GM21717 (cell line): ENCODE results near the gene SEC14L6.
"Not testable (repeated sequence)": the region's sequence is repeated elsewhere in the genome, so short reads cannot be mapped to it uniquely, and the experiment has no call there.

Experiments
- ATAC-seq: cut with Tn5 transposase; IDR thresholded peaks from one replicate; pipeline ENCODE4 v1.9.1; 2021; ENCODE audit warnings: mild to moderate bottlenecking, moderate library complexity; ENCODE audit not compliant: unreplicated experiment

The SEC14L6 gene

DNA sequence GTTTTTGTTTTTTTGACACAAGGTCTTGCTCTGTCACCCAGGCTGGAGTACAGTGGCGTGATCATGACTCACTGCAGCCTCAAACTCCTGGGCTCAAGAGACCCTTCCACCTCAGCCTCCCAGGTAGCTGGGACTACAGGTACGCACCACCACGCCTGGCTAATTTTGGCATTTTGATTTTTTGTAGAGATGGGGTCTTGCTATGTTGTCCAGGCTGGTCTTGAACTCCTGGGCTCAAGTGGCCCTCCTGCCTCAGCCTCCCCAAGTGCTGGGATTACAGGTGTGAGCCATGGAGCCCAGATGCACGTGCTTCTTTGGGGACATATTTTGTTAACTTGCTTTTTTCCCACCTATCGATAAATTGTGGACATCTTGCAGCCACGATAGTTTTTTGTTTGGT, 20.7 kb upstream of the SEC14L6 start:
- ATAC-seq = not testable (repeated sequence)

DNA sequence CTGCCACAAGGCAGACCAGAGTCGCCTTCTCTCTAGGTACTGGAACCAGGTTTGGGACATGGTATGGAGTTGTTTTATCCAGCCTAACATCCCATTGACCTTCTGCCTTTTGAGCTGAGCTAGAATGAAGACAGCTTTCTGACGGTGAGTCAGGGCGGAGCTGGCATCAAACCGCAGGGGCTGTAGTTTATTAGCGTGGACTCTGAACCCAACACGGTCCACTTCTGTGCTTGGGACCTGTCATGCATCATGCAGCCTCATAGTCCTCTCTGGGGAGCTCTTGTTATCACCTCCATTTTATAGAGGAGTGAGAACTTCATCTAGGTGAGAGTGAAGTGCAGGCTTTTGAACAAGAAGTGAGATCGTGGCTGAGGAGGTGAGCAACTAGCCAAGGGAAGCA, 19.6 kb upstream of the SEC14L6 start:
- no peak for ATAC-seq

DNA sequence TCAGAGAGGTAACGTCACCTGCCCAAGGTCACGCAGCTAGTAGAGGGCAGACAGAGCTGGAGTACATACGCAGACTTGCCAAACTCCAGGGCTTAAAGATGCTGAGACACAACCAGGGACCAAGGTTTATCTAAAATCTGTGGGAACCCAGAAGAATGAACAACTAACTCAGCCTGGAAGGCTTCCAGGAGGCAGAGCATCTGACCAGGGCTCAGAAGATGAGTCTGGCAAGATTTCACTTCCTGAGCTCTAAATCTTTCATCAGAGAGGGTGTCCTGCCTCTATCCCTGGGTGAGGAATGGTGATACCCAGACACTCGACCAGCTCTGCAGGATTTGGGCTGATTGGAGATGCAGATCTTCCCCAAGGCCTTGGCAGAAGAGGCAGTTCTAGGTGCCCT, 18.8 kb upstream of the SEC14L6 start:
- no peak for ATAC-seq

DNA sequence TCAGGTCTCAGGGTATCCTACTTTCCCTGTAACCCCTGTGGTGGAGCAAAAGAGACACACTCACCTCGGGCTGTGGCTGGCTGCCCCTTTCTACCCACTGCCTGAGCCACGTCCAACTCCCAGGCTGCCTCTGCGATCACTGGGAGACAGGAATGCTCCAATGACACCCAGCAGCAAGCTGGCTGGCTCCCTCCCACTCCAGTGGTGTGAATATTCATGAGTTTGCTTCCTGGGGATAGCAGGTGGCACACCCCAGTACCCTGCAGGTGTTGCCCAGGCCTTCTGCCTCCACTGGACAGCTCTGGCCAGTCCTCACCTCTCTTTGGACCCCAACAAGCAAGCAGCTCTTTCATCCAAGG, 18.2 kb upstream of the SEC14L6 start:
- ATAC-seq = no peak

DNA sequence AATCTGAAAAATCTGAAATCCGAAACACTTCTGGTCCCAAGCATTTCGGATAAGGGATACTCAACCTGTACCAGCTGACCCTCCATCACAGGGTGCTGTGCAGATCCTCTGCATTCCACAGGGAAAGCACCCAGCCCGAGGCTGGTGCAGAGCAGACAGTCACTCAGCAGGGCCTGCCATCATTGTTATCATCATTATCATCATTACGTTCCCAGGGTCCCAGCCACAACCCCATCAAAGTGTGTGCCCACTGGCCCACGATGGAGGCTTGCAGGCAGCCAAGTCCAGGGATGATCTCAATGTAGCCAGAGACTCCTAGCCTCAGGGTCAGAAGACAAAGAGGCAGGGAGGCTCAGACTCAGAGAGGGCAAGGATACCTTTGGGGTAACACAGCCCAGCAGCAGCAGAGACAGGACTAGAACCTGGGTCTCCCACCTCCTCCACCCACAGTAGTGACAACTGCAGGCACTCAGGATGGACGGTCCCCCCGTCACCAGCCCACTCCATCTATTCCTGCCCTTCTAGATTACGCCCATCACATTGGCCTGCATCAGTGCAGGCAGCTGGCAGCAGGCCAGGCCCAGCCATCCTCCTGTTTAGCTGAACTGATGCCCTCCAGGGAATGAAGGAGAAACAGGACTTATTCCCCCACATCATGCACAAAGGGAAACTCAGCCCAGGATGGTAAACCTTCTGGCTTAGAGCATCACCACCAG, 17.7 kb upstream of the SEC14L6 start:
- ATAC-seq = no peak

DNA sequence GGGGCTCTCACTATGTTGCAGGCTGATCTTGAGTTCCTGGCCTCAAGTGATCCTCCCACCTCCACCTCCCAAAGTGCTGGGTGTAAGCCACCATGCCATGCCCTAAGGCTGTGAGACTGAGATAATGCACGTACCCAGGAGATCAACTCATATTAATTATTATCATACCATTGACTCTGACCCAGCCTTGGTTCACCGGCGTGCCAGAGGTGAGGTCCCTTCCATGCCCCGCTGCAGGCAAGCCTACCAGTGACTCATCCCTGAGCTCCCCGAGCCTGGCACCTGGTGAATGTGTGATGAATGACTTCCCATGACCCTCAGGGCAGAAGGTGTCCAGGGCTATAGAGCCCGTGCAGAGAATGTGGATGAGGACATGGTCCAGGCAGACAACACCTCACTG, 15.8 kb upstream of the SEC14L6 start:
- no peak for ATAC-seq

DNA sequence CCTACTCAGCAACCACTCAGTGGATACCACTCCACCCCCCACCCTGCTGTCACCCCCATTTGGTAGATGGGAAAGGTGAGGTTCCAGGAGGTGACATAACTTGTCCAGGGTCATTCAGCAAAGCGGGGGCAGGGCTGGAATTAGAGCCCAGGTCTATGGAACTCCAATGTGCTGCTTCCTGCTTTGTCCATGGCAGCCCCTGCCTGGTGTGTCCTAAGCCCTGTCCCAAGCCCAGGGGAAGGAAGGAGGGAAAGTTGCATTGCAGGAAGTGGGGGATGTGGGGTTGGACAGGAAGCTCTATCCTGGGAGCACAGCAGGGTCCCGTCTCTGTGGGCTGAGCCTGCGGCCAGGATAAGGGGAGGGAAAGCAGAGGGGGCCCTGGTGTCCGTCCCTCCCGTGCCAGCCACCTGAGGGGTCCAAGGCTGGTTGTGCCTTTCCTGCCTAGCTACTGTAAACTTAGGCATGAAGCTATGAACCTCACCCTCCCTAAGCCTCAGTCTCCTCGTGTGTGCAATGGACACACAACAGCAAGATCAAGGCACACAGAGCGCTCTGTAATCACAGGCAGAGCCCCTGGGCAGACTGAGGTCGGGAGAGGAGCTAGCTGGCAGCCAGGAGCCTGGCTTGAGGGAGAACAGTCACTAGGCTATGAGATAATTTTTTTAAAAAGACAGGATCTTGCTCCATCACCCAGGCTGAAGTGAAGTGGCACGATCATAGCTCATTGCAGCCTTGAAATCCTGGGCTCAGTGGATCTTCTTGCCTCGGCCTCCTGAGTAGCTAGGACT, 15.1 kb upstream of the SEC14L6 start:
- ATAC-seq = no peak

DNA sequence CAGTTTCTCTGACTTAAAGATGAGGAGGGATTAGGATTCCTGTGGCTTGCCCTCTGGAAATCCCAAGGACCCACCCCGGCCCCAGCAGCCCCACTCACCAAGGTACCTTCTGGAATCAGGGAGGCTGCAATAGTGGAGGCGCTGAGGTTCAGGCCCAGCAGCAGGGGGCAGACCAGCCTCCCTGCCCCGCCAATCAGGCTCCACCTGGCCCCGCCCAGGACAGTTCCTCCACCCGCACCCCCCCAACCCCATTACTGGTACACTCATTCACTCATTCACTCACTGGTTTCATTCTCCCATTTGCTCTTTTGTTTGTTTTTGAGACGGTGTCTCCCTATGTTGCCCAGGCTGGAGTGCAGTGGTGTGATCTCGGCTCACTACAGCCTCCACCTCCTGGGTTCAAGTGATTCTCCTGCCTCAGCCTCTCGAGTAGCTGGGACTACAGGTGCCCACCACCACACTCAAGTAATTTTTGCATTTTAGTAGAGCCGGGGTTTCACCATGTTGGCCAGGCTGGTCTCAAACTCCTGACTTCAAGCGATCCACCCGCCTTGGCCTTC, 14.2 kb upstream of the SEC14L6 start:
- ATAC-seq = not testable (repeated sequence)

DNA sequence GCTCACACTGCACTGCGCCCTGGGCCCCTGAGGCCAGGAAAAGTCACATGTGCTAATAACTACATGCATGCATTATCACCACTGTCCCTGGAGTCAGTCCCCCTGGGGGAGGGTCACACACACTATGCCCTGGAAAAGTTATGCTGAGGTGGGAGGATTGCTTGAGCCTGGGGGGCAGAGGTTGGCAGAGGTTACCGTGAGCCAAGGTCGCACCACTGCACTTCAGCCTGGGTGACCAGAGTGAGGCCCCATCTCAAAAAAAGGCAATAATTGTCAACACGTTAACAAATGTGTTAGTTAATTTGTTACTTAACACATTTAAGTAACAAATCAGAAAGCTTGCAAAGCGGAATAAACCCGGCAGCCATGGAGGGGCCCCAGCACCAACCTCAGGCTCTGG, 13.3 kb upstream of the SEC14L6 start:
- ATAC-seq = no peak

DNA sequence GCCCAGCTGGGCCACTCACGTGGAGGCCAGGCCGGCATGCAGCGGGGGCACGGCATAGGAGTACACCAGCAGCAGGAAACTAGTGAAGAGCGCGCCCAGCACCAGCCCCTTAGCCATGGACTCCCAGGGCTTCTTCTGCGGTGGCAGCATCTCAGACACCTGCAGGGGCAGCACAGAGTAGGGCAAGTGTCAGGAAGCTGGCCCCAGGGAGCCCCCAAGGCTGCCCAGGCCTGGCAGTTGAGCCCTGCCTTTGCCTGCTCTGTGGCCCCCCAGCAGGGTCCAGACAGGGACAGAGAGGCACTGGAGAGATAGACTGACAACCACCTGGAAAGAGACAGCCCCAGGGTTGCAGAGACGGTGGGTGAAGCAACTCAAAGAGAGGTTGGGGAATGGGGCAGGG, 10.7 kb upstream of the SEC14L6 start:
- ATAC-seq = no peak

DNA sequence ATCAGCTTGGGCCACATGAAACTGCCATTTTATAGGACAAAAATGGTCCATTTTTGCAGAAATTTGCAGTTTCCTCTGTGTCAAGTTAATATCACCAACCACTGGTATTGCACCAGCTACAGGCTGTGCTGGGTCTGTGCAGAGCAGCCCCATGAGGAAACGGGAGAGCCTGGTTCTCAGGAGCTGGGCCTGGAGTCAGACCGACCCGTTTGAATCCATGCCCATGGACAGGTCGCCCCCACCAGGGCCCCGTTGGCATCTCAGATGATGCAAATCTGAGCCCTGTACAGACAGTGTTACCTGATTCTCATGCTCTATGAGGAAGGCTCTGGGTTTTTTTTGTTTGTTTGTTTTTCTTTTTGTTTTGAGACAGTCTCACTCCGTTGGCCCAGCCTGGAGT, 9.8 kb upstream of the SEC14L6 start:
- ATAC-seq = no peak

DNA sequence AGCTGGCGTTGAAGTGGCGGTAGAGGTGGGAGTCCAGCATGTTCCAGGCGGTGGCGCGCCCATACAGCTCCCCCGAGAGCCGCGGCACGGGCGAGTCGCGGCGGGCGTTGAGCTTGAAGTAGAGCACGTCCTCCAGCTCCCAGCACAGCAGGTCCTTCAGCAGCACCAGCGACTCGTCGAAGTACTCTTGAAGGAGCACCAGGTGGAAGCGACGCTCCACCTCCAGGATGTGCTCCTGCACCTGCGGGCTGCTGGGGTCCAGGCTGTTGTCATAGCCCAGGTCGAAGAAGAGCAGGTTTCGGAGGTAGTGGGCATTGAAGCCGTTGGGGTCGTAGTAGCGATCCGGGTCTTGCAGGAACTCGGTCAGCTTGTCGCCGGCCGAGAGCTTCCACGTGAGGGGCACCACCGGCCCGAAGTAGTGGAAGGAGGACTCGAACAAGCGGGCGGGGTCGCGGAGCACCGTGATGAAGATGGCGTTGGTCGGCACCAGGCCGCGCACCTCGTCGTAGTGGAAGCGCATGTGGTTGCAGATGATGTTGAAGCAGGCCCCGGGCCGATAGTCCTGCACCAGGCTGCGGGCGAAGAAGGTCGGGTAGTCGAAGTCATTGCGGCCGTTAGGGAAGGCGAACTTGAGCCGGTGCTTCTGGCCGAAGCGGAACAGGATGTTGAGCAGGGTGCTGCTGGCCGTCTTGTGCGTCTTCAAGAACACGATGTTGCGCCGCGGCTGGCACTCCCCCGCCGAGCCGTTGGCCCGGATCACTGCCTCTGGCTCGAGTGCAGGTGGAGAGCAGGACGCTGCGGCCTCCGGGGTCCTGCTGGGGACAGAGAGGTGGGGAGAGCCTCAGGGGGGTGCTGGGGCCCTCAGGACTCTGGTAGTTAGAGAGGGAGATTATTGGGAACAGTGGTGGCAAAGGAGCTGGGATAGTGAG, 9.0 kb upstream of the SEC14L6 start:
- no peak for ATAC-seq

DNA sequence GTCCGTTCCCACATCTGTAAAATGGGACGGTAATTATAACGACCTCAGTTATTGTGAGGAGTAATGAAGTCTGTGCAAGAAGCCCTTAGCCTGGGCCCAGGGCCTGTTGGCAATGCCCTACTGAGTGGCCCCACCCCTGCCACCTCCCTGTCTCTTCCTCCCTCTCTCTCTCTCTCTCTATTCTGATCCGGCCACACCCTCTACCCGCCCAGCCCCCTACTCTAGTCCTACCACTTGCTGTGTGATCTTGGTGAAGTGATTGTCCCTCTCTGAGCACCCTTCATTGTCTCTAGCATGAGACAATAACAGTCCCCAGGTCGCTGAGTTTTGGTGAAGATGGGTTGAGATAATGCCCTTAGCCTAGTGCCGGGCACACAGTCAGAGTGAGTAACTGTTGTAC, 7.4 kb upstream of the SEC14L6 start:
- ATAC-seq = no peak

DNA sequence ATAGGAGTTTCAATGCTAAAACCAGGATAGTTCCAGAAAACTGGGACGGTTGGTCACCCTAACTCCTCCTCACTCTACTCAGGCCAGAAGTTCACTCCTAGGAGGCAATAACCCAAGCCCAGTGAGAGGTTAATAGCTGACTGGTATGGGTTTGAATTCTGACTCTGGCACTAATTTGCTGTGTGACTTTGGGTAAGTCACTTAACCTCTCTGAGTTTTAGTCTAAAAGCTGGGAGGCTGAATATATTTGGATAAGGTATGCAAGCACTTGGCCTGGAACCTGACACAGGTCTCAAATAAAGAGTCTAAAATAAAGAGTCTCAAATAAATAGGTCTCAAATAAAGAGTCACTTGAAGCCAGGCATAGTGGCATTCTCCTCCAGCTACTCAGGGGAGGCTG, 6.2 kb upstream of the SEC14L6 start:
- ATAC-seq = no peak

DNA sequence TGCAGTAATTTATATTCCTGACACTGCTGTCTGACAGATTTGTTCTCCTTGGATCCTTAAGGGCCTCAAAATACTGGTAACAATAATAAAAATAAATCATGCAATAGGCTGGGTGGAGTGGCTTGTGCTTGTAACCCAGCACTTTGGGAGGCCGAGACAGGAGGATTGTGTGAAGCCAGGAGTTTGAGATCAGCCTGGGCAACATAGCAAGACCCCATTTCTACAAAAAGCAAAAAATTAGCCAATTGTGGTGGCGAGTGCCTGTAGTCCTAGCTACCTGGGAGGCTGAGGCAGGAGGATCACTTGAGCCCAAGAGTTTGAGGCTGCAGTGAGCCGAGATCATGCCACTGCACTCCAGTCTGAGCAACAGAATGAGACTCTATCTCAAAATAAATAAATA, 5.3 kb upstream of the SEC14L6 start:
- ATAC-seq = not testable (repeated sequence)

DNA sequence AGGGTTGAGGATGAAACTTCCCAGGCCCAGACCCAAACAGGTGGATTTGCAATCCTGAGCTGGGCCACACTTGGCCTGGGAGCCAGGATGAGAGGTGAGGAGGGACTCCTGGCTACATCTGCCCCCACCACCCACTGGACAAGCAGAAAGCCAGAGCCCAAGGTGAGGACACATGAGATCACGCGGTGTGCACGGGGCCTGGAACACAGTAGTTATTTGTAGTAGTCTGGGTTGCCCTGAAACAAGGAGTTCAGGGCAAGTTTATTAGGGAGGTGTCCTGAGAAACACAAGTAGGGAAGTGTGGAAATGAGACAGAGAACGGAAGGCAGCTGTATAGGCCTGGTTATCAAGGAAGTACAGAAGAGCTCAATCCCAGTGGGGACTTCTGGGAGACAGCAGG, 647 bp upstream of the SEC14L6 start:
- ATAC-seq = no peak

DNA sequence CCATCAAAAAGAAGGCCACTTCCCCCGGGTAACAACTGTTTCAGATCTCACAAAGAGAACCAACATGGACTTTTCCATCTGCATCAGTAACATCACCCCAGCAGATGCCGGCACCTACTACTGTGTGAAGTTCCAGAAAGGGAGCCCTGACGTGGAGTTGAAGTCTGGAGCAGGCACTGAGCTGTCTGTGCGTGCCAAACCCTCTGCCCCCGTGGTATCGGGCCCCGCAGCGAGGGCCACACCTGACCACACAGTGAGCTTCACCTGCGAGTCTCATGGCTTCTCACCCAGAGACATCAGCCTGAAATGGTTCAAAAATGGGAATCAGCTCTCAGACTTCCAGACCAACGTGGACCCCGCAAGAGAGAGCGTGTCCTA, 3.7 kb downstream of the SEC14L6 start:
- ATAC-seq = no peak

DNA sequence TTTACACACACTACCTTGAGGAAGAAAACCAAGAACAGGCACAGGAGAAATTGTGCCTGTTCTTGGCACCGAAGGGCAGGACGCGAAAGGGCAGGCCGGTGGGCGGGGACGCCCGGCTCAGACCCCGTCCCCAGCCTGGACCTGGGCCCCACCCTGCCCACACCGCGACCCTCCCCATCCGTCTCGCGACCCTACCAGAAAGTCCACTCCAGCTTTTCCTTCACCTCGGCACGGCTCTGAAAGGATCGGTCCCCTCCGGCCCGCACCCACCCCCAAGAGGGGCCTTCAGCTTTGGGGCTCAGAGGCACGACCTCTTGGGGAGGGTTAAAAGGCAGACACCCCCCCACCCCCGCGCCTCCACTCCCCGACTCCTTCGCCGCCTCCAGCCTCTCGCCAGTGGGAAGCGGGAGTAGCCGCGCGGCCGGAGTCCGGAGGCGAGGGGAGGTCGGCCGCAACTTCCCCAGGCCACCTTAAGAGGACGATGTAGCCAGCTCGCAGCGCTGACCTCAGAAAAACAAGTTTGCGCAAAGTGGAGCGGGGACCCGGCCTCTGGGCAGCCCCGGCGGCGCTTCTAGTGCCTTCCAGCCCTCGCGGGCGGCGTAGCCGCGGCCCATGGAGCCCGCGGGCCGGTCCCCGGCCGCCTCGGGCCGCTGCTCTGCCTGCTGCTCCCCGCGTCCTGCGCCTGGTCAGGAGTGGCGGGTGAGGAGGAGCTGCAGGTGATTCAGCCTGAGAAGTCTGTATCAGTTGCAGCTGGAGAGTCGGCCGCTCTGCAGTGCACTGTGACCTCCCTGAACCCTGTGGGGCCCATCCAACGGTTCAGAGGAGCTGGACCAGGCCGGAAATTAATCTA, 4.4 kb downstream of the SEC14L6 start:
- no peak for ATAC-seq

DNA sequence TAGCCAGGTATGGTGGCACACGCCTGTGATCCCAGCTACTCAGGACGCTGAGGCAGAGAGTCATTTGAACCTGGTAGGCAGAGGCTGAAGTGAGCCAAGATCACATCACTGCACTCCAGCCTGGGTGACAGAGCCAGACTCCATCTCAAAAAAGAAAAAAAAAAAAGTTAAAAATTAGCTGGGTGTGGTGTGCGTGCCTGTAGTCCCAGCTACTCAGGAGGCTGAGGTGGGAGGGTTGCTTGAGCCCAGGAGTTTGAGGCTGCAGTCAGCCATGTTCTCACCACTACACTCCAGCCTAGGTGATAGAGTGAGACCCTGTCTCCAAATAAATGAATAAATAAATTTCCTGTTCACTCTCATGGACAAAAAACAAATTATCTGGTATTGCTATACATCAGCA, 5.0 kb downstream of the SEC14L6 start:
- ATAC-seq = not testable (repeated sequence)

DNA sequence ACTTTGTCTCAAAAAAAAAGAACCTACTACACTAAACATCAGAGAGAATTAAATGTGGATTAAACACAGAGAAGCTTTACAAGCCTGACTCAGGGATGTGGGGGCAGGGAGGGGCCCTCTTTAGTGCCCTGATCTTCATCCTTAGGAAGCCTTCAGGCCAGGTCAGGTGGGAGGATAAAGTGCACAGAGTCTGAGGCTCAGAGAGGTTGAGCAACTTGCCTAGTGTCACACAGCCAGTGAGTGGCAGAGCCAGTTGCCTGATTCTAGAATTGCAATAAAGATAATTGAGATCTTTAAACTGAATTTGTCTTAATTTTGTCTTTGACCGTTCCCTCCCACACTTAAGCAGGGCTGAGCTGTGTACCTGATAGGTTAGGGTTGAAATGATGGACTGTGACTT, 7.2 kb downstream of the SEC14L6 start:
- no peak for ATAC-seq
